K562 (cell line): ENCODE results near the gene ZSWIM8. TPM values are rescaled to one million over a fixed set of nuclear protein-coding genes. Genes with fewer than 3 reads are reported as not detected.

ENCODE experiments used
- EP300 ChIP-seq: IDR thresholded peaks from 2 replicates; pipeline ENCODE4 v1.6.1; 2012; ENCODE audit warnings: low read length, improper control_type of control experiment
- FOS ChIP-seq: IDR thresholded peaks from 3 replicates; pipeline ENCODE4 v1.6.1; 2011; ENCODE audit not compliant: insufficient read length; ENCODE audit errors: extremely low read depth
- FOXK2 ChIP-seq, 2 experiments: fragments of 450-650 bp; IDR thresholded peaks in 1 of 2; conservative IDR thresholded peaks in 1 of 2; 2 replicates each; pipeline ENCODE4 v1.6.1; 2016; ENCODE audit warnings: low read depth in 2 of 2, mild to moderate bottlenecking in 1 of 2
- HOXB6 ChIP-seq: fragments of 250-450 bp; sonication (Bioruptor Pico); IDR thresholded peaks from 2 replicates; pipeline ENCODE4 v1.5.1; 2022; ENCODE audit warnings: mild to moderate bottlenecking, borderline replicate concordance
- POLR2G ChIP-seq: fragments of 200-400 bp; formaldehyde crosslinking; IDR thresholded peaks from 2 replicates; pipeline ENCODE4 v1.6.1; 2017; ENCODE audit warnings: low read depth, mild to moderate bottlenecking, antibody characterized with exemption, low read length, moderate library complexity
- TCF3 ChIP-seq: sonication (generic); formaldehyde crosslinking; IDR thresholded peaks from 2 replicates; pipeline ENCODE4 v1.4.0; 2020; ENCODE audit warnings: mild to moderate bottlenecking, missing genetic modification reagents
- ZBED1 ChIP-seq: IDR thresholded peaks from 2 replicates; pipeline ENCODE4 v1.6.1; 2014
- polyA plus RNA-seq, 8 experiments: library from polyadenylated mRNA; depleted of rRNA in 4 of 8; stranded (reverse) in 5 of 8; unstranded in 3 of 8; fragments of >200 nt; fragmentation: Nextera tagmentation in 2 of 8; fragmentation: Illumina TruSeq in 1 of 8; extraction: Ambion mirVana in 2 of 8; extraction: Trizol in 1 of 8; gene quantifications; 2 replicates each; pipeline versions ENCODE4 v1.2.1 to v1.2.3, GENCODE V29; 2011 to 2014; ENCODE audit warnings: inconsistent platforms in 1 of 8, missing spikeins in 1 of 8
- total RNA-seq, 7 experiments: library from RNA; depleted of rRNA in 6 of 7; stranded (reverse); fragments of >200 nt in 6 of 7; fragmentation: Illumina TruSeq in 2 of 7; extraction: Trizol in 2 of 7; gene quantifications; 2 replicates each; pipeline versions ENCODE4 v1.2.1 to v1.2.3, GENCODE V29; 2011 to 2021; ENCODE audit warnings: low replicate concordance in 1 of 7
- TF ChIP-seq, protein P1 (sequence below), 3 experiments: IDR thresholded peaks in 2 of 3; conservative IDR thresholded peaks in 1 of 3; 2 replicates each; pipeline ENCODE4 v1.5.1; 2011 to 2012; ENCODE audit warnings: low read length in 3 of 3, mild to moderate bottlenecking in 3 of 3, control low read depth in 2 of 3, improper control_type of control experiment in 1 of 3, inconsistent platforms in 1 of 3, low read depth in 1 of 3, mixed read lengths in 1 of 3, moderate library complexity in 1 of 3; ENCODE audit not compliant: insufficient read depth in 2 of 3
- TF ChIP-seq, protein P2 (sequence below): fragments of 250-450 bp; sonication (Bioruptor Pico); IDR thresholded peaks from 2 replicates; pipeline ENCODE4 v1.5.0; 2021; ENCODE audit warnings: mild to moderate bottlenecking, borderline replicate concordance
- TF ChIP-seq, protein P3 (sequence below): sonication (generic); formaldehyde crosslinking; IDR thresholded peaks from 2 replicates; pipeline ENCODE4 v1.8.1; 2023; ENCODE audit warnings: missing genetic modification reagents, mild to moderate bottlenecking, borderline replicate concordance
- TF ChIP-seq, protein P4 (sequence below): sonication (generic); formaldehyde crosslinking; IDR thresholded peaks from 2 replicates; pipeline ENCODE4 v1.8.0; 2022; ENCODE audit warnings: missing genetic modification reagents, mild to moderate bottlenecking, moderate library complexity, borderline replicate concordance
- TF ChIP-seq, protein P5 (sequence below): fragments of 250-450 bp; sonication (Bioruptor Pico); IDR thresholded peaks from 2 replicates; pipeline ENCODE4 v1.4.0; 2020; ENCODE audit warnings: mild to moderate bottlenecking
- TF ChIP-seq, protein P6 (sequence below): fragments of 450-650 bp; formaldehyde crosslinking; conservative IDR thresholded peaks from 2 replicates; pipeline ENCODE4 v1.4.0; 2022; ENCODE audit warnings: mild to moderate bottlenecking, missing genetic modification characterization

Gene ZSWIM8
- total and polyA plus RNA-seq, 9 of the 15 experiments (the other 6 are each of a cell fraction or from before 2014, with no cell fraction given) = 5.6 to 47.8 (median 26.7) TPM

DNA sequence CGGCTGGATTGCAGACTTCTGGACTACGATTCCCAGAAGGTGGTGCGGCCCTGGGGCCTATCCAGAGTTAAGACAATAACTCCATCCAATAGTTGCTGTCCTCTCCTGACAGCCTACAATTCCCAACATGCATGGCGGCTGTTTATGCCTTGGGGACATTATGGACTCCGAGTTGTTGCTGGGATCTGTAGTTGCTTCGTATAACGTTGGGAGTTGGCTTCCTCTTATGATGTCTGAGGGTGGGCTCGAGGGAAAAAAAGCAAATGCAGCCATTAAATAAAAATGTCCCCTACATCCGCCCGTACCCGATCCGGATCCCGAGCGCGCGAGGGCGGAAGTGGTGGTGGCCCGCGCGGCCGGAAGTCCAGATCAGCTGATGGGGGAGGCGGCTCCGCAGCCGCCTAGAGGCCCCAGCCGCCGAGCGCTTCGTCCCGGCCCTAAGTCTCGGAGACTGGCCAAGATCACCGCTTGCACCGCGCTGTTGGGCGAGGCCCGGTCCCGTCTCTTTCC lies at the start of gene ZSWIM8 (continued):
- TF ChIP-seq, protein P1, sequence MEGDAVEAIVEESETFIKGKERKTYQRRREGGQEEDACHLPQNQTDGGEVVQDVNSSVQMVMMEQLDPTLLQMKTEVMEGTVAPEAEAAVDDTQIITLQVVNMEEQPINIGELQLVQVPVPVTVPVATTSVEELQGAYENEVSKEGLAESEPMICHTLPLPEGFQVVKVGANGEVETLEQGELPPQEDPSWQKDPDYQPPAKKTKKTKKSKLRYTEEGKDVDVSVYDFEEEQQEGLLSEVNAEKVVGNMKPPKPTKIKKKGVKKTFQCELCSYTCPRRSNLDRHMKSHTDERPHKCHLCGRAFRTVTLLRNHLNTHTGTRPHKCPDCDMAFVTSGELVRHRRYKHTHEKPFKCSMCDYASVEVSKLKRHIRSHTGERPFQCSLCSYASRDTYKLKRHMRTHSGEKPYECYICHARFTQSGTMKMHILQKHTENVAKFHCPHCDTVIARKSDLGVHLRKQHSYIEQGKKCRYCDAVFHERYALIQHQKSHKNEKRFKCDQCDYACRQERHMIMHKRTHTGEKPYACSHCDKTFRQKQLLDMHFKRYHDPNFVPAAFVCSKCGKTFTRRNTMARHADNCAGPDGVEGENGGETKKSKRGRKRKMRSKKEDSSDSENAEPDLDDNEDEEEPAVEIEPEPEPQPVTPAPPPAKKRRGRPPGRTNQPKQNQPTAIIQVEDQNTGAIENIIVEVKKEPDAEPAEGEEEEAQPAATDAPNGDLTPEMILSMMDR (IDR thresholded peaks at IDR 0.05 in 2 of 3, conservative IDR thresholded peaks at IDR 0.05 in 1 of 3; ENCODE audit: insufficient read depth in 2 of 3, low read depth in 1 of 3, low read length in 3 of 3) = peak in 1 of 3 experiments; percentile 24; a peak in 1 of 6 replicates
- TF ChIP-seq HOXB6 (CRISPR knock-in tag) = no peak
- TF ChIP-seq TCF3 (CRISPR knock-in tag) = no peak; the same call in 1 of the 2 replicates
- TF ChIP-seq, protein P2, sequence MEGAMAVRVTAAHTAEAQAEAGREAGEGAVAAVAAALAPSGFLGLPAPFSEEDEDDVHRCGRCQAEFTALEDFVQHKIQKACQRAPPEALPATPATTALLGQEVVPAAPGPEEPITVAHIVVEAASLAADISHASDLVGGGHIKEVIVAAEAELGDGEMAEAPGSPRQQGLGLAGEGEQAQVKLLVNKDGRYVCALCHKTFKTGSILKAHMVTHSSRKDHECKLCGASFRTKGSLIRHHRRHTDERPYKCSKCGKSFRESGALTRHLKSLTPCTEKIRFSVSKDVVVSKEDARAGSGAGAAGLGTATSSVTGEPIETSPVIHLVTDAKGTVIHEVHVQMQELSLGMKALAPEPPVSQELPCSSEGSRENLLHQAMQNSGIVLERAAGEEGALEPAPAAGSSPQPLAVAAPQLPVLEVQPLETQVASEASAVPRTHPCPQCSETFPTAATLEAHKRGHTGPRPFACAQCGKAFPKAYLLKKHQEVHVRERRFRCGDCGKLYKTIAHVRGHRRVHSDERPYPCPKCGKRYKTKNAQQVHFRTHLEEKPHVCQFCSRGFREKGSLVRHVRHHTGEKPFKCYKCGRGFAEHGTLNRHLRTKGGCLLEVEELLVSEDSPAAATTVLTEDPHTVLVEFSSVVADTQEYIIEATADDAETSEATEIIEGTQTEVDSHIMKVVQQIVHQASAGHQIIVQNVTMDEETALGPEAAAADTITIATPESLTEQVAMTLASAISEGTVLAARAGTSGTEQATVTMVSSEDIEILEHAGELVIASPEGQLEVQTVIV (CRISPR knock-in tag) = no peak
- TF ChIP-seq, protein P3, sequence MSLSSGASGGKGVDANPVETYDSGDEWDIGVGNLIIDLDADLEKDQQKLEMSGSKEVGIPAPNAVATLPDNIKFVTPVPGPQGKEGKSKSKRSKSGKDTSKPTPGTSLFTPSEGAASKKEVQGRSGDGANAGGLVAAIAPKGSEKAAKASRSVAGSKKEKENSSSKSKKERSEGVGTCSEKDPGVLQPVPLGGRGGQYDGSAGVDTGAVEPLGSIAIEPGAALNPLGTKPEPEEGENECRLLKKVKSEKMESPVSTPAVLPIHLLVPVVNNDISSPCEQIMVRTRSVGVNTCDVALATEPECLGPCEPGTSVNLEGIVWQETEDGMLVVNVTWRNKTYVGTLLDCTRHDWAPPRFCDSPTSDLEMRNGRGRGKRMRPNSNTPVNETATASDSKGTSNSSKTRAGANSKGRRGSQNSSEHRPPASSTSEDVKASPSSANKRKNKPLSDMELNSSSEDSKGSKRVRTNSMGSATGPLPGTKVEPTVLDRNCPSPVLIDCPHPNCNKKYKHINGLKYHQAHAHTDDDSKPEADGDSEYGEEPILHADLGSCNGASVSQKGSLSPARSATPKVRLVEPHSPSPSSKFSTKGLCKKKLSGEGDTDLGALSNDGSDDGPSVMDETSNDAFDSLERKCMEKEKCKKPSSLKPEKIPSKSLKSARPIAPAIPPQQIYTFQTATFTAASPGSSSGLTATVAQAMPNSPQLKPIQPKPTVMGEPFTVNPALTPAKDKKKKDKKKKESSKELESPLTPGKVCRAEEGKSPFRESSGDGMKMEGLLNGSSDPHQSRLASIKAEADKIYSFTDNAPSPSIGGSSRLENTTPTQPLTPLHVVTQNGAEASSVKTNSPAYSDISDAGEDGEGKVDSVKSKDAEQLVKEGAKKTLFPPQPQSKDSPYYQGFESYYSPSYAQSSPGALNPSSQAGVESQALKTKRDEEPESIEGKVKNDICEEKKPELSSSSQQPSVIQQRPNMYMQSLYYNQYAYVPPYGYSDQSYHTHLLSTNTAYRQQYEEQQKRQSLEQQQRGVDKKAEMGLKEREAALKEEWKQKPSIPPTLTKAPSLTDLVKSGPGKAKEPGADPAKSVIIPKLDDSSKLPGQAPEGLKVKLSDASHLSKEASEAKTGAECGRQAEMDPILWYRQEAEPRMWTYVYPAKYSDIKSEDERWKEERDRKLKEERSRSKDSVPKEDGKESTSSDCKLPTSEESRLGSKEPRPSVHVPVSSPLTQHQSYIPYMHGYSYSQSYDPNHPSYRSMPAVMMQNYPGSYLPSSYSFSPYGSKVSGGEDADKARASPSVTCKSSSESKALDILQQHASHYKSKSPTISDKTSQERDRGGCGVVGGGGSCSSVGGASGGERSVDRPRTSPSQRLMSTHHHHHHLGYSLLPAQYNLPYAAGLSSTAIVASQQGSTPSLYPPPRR (CRISPR knock-in tag) = no peak
- peak; percentile 80 for TF ChIP-seq POLR2G
- no peak for TF ChIP-seq ZBED1
- TF ChIP-seq FOXK2 (conservative IDR thresholded peaks at IDR 0.05 in 1 of 2, IDR thresholded peaks at IDR 0.05 in 1 of 2; ENCODE audit: low read depth in 2 of 2) = peak; percentile 99 to 100
- TF ChIP-seq, protein P4, sequence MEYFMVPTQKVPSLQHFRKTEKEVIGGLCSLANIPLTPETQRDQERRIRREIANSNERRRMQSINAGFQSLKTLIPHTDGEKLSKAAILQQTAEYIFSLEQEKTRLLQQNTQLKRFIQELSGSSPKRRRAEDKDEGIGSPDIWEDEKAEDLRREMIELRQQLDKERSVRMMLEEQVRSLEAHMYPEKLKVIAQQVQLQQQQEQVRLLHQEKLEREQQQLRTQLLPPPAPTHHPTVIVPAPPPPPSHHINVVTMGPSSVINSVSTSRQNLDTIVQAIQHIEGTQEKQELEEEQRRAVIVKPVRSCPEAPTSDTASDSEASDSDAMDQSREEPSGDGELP (CRISPR knock-in tag) = peak; percentile 100
- TF ChIP-seq FOS = peak; percentile 56
- no peak for TF ChIP-seq EP300
- TF ChIP-seq, protein P5, sequence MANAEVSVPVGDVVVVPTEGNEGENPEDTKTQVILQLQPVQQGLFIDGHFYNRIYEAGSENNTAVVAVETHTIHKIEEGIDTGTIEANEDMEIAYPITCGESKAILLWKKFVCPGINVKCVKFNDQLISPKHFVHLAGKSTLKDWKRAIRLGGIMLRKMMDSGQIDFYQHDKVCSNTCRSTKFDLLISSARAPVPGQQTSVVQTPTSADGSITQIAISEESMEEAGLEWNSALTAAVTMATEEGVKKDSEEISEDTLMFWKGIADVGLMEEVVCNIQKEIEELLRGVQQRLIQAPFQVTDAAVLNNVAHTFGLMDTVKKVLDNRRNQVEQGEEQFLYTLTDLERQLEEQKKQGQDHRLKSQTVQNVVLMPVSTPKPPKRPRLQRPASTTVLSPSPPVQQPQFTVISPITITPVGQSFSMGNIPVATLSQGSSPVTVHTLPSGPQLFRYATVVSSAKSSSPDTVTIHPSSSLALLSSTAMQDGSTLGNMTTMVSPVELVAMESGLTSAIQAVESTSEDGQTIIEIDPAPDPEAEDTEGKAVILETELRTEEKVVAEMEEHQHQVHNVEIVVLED (CRISPR knock-in tag) = peak; percentile 9; the same call in 1 of the 2 replicates
- TF ChIP-seq, protein P6, sequence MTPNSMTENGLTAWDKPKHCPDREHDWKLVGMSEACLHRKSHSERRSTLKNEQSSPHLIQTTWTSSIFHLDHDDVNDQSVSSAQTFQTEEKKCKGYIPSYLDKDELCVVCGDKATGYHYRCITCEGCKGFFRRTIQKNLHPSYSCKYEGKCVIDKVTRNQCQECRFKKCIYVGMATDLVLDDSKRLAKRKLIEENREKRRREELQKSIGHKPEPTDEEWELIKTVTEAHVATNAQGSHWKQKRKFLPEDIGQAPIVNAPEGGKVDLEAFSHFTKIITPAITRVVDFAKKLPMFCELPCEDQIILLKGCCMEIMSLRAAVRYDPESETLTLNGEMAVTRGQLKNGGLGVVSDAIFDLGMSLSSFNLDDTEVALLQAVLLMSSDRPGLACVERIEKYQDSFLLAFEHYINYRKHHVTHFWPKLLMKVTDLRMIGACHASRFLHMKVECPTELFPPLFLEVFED (CRISPR knock-in tag) = peak; percentile 88; the same call in 1 of the 2 replicates
